ENCODE results near the gene DENND6B.

Gene DENND6B

DNA sequence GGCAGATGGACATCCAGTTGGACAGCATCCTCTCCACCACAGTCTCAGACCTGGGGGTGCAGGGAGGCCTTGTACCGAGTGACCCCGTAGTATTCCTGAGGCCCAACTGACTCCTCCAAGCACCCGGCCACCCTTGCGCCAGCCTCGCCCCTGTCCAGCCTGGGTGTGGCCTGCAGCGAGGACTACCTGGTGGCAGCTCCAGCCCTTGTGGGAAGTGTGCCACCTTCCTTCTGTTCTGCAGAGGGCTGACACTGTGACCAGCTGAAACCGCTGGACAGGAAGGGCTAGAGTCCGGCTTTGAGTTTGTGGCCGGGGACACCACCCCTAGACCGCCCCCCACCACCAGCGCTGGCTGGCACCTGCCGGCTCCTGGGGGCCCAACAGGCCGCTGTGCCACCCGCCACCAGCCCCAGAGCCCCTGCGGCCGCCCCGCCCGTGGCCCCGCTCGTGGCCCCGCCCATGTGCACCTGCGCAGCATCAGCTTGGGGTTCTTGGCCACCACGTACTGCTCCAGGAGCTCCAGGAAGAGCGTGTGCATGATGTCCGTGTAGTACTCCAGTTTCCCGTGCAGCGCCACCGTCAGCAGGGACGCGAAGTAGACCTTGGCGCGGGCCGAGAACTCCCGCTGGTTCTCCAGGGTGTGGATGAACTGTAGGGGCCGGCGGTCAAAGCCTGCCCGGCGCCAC lies 46.6 kb downstream of the DENND6B start:
- no peaks in the 10 kb centered on the region for H3K9me2 ChIP-seq (ENCODE audit: low read depth, low read length)
- TF ChIP-seq, protein P1, sequence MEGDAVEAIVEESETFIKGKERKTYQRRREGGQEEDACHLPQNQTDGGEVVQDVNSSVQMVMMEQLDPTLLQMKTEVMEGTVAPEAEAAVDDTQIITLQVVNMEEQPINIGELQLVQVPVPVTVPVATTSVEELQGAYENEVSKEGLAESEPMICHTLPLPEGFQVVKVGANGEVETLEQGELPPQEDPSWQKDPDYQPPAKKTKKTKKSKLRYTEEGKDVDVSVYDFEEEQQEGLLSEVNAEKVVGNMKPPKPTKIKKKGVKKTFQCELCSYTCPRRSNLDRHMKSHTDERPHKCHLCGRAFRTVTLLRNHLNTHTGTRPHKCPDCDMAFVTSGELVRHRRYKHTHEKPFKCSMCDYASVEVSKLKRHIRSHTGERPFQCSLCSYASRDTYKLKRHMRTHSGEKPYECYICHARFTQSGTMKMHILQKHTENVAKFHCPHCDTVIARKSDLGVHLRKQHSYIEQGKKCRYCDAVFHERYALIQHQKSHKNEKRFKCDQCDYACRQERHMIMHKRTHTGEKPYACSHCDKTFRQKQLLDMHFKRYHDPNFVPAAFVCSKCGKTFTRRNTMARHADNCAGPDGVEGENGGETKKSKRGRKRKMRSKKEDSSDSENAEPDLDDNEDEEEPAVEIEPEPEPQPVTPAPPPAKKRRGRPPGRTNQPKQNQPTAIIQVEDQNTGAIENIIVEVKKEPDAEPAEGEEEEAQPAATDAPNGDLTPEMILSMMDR (IDR thresholded peaks at IDR 0.05; ENCODE audit: low read length) = no peak
- no peak for TF ChIP-seq EZH2 (IDR thresholded peaks at IDR 0.05; ENCODE audit: borderline replicate concordance, low read length)
- H3K9me3 ChIP-seq (ENCODE audit: low read length) = no peaks in the 10 kb centered on the region
- H2AFZ ChIP-seq (ENCODE audit: low read length) = no peak overlapping the region
- H3K27ac ChIP-seq (ENCODE audit: low read depth, low read length, poor library complexity, severe bottlenecking) = no peak overlapping the region
- no peaks in the 10 kb centered on the region for H3K4me1 ChIP-seq (ENCODE audit: insufficient read depth, low read length, severe bottlenecking)
- H3K4me3 ChIP-seq (ENCODE audit: low read depth, low read length, poor library complexity, severe bottlenecking) = no peak overlapping the region
- peaks cover 7% of the 10 kb centered on the region; the same call in 1 of the 2 replicates for H3K27me3 ChIP-seq (ENCODE audit: insufficient read depth, low read length)
- no peaks in the 10 kb centered on the region for H3F3A ChIP-seq (ENCODE audit: insufficient read depth, low read length)
- no peak overlapping the region for H3K4me2 ChIP-seq (ENCODE audit: low read length)
- H3K9ac ChIP-seq (ENCODE audit: low read length) = no peak overlapping the region
- no peaks in the 10 kb centered on the region for H3K36me3 ChIP-seq (ENCODE audit: insufficient read depth, low read length)
- no peaks in the 10 kb centered on the region for H4K20me1 ChIP-seq (ENCODE audit: insufficient read depth, low read length)
- no peaks in the 10 kb centered on the region for H3K79me2 ChIP-seq (ENCODE audit: insufficient read depth, low read length)

DNA sequence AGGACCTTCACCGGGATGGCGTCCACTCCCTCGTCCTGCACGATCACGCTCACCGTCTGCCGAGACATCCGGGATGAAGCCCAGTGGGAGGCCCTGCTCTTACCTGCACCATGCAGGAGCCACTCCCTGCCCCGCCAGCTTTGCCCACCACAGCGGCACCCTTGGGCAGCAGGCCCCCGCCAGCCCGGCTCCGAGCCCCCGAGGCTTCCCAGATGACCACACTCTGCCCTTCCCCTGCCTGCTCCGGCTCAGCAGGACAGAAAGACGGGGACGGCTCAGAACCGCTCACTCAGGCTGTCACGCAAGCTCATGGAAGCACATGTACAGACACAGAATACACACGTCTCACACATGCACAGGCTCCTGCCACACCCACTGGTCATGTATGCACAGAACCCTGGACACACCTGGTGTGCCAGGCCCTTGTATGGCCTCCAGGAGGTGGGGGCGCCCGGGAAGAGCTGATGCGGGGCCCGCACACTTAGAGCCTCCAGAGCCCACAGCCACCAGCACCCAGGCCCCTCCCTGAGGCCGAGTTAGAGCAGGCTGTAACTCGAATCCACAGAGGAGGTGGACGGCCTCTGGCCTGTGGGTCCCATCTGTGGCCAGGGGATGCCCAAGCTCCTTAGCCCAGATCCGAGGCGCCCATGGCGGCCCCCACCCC lies 47.7 kb downstream of the DENND6B start:
- H3K4me2 ChIP-seq (ENCODE audit: low read length) = no peak overlapping the region
- H3K4me1 ChIP-seq (ENCODE audit: insufficient read depth, low read length, severe bottlenecking) = no peaks in the 10 kb centered on the region
- H3K9ac ChIP-seq (ENCODE audit: low read length) = no peak overlapping the region
- no peaks in the 10 kb centered on the region for H3K9me2 ChIP-seq (ENCODE audit: low read depth, low read length)
- no peaks in the 10 kb centered on the region for H3F3A ChIP-seq (ENCODE audit: insufficient read depth, low read length)
- H3K9me3 ChIP-seq (ENCODE audit: low read length) = no peaks in the 10 kb centered on the region
- no peak for TF ChIP-seq EZH2 (IDR thresholded peaks at IDR 0.05; ENCODE audit: borderline replicate concordance, low read length)
- TF ChIP-seq, protein P1 (IDR thresholded peaks at IDR 0.05; ENCODE audit: low read length) = no peak
- no peaks in the 10 kb centered on the region for H3K36me3 ChIP-seq (ENCODE audit: insufficient read depth, low read length)
- H2AFZ ChIP-seq (ENCODE audit: low read length) = no peak overlapping the region
- H3K79me2 ChIP-seq (ENCODE audit: insufficient read depth, low read length) = no peaks in the 10 kb centered on the region
- no peak overlapping the region for H3K27ac ChIP-seq (ENCODE audit: low read depth, low read length, poor library complexity, severe bottlenecking)
- H3K27me3 ChIP-seq (ENCODE audit: insufficient read depth, low read length) = peaks cover 7% of the 10 kb centered on the region; the same call in 1 of the 2 replicates
- no peaks in the 10 kb centered on the region for H4K20me1 ChIP-seq (ENCODE audit: insufficient read depth, low read length)
- no peak overlapping the region for H3K4me3 ChIP-seq (ENCODE audit: low read depth, low read length, poor library complexity, severe bottlenecking)

DNA sequence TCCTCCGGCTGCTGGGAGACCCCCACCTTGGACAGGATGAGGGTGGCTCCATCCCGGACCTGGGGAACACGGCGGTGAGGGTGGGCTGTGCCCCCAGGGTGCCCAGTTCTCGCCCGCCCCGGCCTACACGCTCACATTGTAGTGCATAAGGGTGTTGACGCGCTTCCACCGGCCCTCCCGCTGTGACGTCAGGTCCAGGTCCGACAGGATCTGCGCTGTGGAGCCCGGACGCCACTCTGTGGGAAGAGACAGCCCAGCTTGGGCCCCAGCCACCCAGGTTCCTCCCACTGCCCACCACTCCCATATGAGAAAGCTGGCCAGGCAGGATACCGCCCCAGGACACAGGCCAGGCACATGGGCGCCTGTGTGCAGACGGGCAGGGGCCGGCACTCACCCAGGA lies 48.4 kb downstream of the DENND6B start:
- no peaks in the 10 kb centered on the region for H3K79me2 ChIP-seq (ENCODE audit: insufficient read depth, low read length)
- no peak for TF ChIP-seq EZH2 (IDR thresholded peaks at IDR 0.05; ENCODE audit: borderline replicate concordance, low read length)
- no peaks in the 10 kb centered on the region for H4K20me1 ChIP-seq (ENCODE audit: insufficient read depth, low read length)
- H3K27ac ChIP-seq (ENCODE audit: low read depth, low read length, poor library complexity, severe bottlenecking) = no peak overlapping the region
- H3K9me3 ChIP-seq (ENCODE audit: low read length) = no peaks in the 10 kb centered on the region
- no peaks in the 10 kb centered on the region for H3F3A ChIP-seq (ENCODE audit: insufficient read depth, low read length)
- no peaks in the 10 kb centered on the region for H3K9me2 ChIP-seq (ENCODE audit: low read depth, low read length)
- no peaks in the 10 kb centered on the region for H3K36me3 ChIP-seq (ENCODE audit: insufficient read depth, low read length)
- H3K9ac ChIP-seq (ENCODE audit: low read length) = no peak overlapping the region
- no peak overlapping the region for H3K4me2 ChIP-seq (ENCODE audit: low read length)
- H3K4me1 ChIP-seq (ENCODE audit: insufficient read depth, low read length, severe bottlenecking) = no peaks in the 10 kb centered on the region
- H3K27me3 ChIP-seq (ENCODE audit: insufficient read depth, low read length) = peaks cover 7% of the 10 kb centered on the region; the same call in 1 of the 2 replicates
- H3K4me3 ChIP-seq (ENCODE audit: low read depth, low read length, poor library complexity, severe bottlenecking) = no peak overlapping the region
- no peak overlapping the region for H2AFZ ChIP-seq (ENCODE audit: low read length)
